Adipocyte (in vitro differentiated cells): ENCODE measurements around the gene NXPE4.
"Not testable (repeated sequence)": the region's sequence is repeated elsewhere in the genome, so short reads cannot be mapped to it uniquely, and the experiment has no call there.

Source experiments
- DNase-seq: peaks from one replicate; pipeline ENCODE4 v3.0.0-alpha.2; 2015; ENCODE audit warnings: low read depth
- H3K27me3 ChIP-seq: replicated peaks from 2 replicates; pipeline ENCODE4 v1.7.0; 2013; ENCODE audit warnings: mild to moderate bottlenecking, low read length, moderate library complexity; ENCODE audit not compliant: control insufficient read depth, insufficient read depth
- H3K36me3 ChIP-seq: 2 replicates; pipeline ENCODE4 v1.7.0; 2013; ENCODE audit warnings: low read length, mild to moderate bottlenecking, moderate library complexity; ENCODE audit not compliant: control insufficient read depth, insufficient read depth, severe bottlenecking
- H3K4me1 ChIP-seq: 2 replicates; pipeline ENCODE4 v1.7.0; 2013; ENCODE audit warnings: mild to moderate bottlenecking, low read length, moderate library complexity; ENCODE audit not compliant: control insufficient read depth, insufficient read depth
- H3K4me3 ChIP-seq: 2 replicates; pipeline ENCODE4 v1.7.0; 2013; ENCODE audit warnings: mild to moderate bottlenecking, low read length, moderate library complexity
- H3K9ac ChIP-seq: 2 replicates; pipeline ENCODE4 v1.7.0; 2013; ENCODE audit warnings: mild to moderate bottlenecking, low read length, moderate library complexity
- H3K9me3 ChIP-seq: 2 replicates; pipeline ENCODE4 v1.7.0; 2013; ENCODE audit warnings: mild to moderate bottlenecking, low read length, moderate library complexity; ENCODE audit not compliant: control insufficient read depth

NXPE4 gene

GRCh38 chr11:114608605-114609004 is 13.0 kb upstream of the NXPE4 start:
- not testable (repeated sequence) for H3K4me3 ChIP-seq, H3K4me1 ChIP-seq, H3K9ac ChIP-seq, H3K36me3 ChIP-seq, H3K27me3 ChIP-seq, DNase-seq, H3K9me3 ChIP-seq

- no peaks in the 10 kb centered on the region for H3K27me3 ChIP-seq
- H3K9ac ChIP-seq = no peak overlapping the region
- no peaks in the 10 kb centered on the region for H3K9me3 ChIP-seq
- H3K36me3 ChIP-seq = no peaks in the 10 kb centered on the region
- H3K4me1 ChIP-seq = no peaks in the 10 kb centered on the region
- no peak for DNase-seq
- H3K4me3 ChIP-seq = no peak overlapping the region
Observed at GRCh38 chr11:114607753-114608459, 12.3 kb upstream of the NXPE4 start.

- not testable (repeated sequence) for H3K4me3 ChIP-seq, DNase-seq, H3K27me3 ChIP-seq, H3K9ac ChIP-seq, H3K4me1 ChIP-seq, H3K9me3 ChIP-seq, H3K36me3 ChIP-seq
Observed at GRCh38 chr11:114606802-114607075, 11.2 kb upstream of the NXPE4 start.

GRCh38 chr11:114606003-114606801 is 10.6 kb upstream of the NXPE4 start:
- H3K9me3 ChIP-seq = no peaks in the 10 kb centered on the region
- no peaks in the 10 kb centered on the region for H3K27me3 ChIP-seq
- no peak overlapping the region for H3K9ac ChIP-seq
- no peaks in the 10 kb centered on the region for H3K4me1 ChIP-seq
- H3K4me3 ChIP-seq = no peak overlapping the region
- no peaks in the 10 kb centered on the region for H3K36me3 ChIP-seq
- peak; percentile 15 for DNase-seq

- Histone ChIP-seq H3K36me3 (no peaks in the 10 kb centered on the region), H3K9me3 (no peaks in the 10 kb centered on the region), H3K27me3 (no peaks in the 10 kb centered on the region), H3K9ac (no peak overlapping the region), H3K4me3 (no peak overlapping the region), H3K4me1 (no peaks in the 10 kb centered on the region)
- DNase-seq = no peak
Observed at GRCh38 chr11:114605370-114605769, 9.8 kb upstream of the NXPE4 start.

GRCh38 chr11:114604886-114605285 is 9.3 kb upstream of the NXPE4 start:
- Histone ChIP-seq H3K9ac (no peak overlapping the region), H3K36me3 (no peaks in the 10 kb centered on the region), H3K27me3 (no peaks in the 10 kb centered on the region), H3K9me3 (no peaks in the 10 kb centered on the region), H3K4me1 (no peaks in the 10 kb centered on the region), H3K4me3 (no peak overlapping the region)
- DNase-seq = no peak

- no peak overlapping the region for H3K4me3 ChIP-seq
- no peak for DNase-seq
- H3K9me3 ChIP-seq = no peaks in the 10 kb centered on the region
- no peak overlapping the region for H3K9ac ChIP-seq
- no peaks in the 10 kb centered on the region for H3K27me3 ChIP-seq
- no peaks in the 10 kb centered on the region for H3K36me3 ChIP-seq
- no peaks in the 10 kb centered on the region for H3K4me1 ChIP-seq
Observed at GRCh38 chr11:114604179-114604813, 8.7 kb upstream of the NXPE4 start.

GRCh38 chr11:114603151-114603550 is 7.6 kb upstream of the NXPE4 start:
- not testable (repeated sequence) for H3K36me3 ChIP-seq, DNase-seq, H3K9me3 ChIP-seq, H3K4me3 ChIP-seq, H3K4me1 ChIP-seq, H3K27me3 ChIP-seq, H3K9ac ChIP-seq

- no peaks in the 10 kb centered on the region for H3K4me1 ChIP-seq
- H3K9me3 ChIP-seq = no peaks in the 10 kb centered on the region
- DNase-seq = no peak
- no peaks in the 10 kb centered on the region for H3K27me3 ChIP-seq
- no peak overlapping the region for H3K9ac ChIP-seq
- no peak overlapping the region for H3K4me3 ChIP-seq
- H3K36me3 ChIP-seq = no peaks in the 10 kb centered on the region
Observed at GRCh38 chr11:114598461-114598860, 2.9 kb upstream of the NXPE4 start.

GRCh38 chr11:114596175-114596919 is 761 bp upstream of the NXPE4 start:
- Histone ChIP-seq H3K27me3 (no peaks in the 10 kb centered on the region), H3K4me3 (no peak overlapping the region), H3K4me1 (no peaks in the 10 kb centered on the region), H3K9me3 (no peaks in the 10 kb centered on the region), H3K9ac (no peak overlapping the region), H3K36me3 (no peaks in the 10 kb centered on the region)
- DNase-seq = no peak

GRCh38 chr11:114594703-114595102 is 883 bp downstream of the NXPE4 start:
- DNase-seq = no peak
- H3K36me3 ChIP-seq = no peaks in the 10 kb centered on the region
- H3K27me3 ChIP-seq = no peaks in the 10 kb centered on the region
- H3K9me3 ChIP-seq = no peaks in the 10 kb centered on the region
- H3K4me3 ChIP-seq = no peak overlapping the region
- no peak overlapping the region for H3K9ac ChIP-seq
- no peaks in the 10 kb centered on the region for H3K4me1 ChIP-seq
